ENCODE data around the gene PDE6H. TPM values are rescaled to one million over a fixed set of nuclear protein-coding genes. Genes with fewer than 3 reads are reported as not detected.

Gene PDE6H
- polyA plus RNA-seq, 6 donors from 2014 or later: not detected

- Mint-ChIP-seq H3K9me3 (peaks cover 0 to 13% (median 5%) of the 10 kb centered on the region in 7 donors), H3K27ac (peak overlapping the region in 2 of 6 donors; percentile 66 to 69), H3K4me1 (peaks cover 48 to 66% (median 53%) of the 10 kb centered on the region in 3 donors), H3K4me3 (no peak overlapping the region), H3K27me3 (no peaks in the 10 kb centered on the region), H3K36me3 (no peaks in the 10 kb centered on the region)
- DNase-seq (no peak), ATAC-seq (ENCODE audit: low read depth in 2 of 2) (no peak)
These were observed 13.6 kb downstream of the PDE6H start for GRCh38 chr12:14986449-14986848.

DNA sequence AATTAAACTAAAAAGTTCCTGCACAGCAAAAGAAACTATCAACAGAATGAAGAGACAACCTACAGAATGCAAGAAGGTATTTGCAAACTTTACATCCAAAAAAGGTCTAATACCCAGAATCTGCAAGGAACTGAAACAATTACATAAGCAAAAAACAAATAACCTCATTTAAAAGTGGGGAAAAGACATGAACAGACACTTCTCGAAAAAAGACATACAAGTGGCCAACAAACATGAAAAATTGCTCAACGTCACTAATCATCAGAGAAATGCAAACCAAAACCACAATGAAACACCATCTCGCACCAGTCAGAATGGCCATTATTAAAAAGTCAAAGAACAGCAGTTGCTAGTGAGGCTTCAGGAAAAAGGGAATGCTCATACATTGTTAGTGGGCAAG is 15.2 kb downstream of the PDE6H start:
- ATAC-seq (ENCODE audit: low read depth in 2 of 2): no peak
- Mint-ChIP-seq H3K27ac (peak overlapping the region in 3 of 6 donors; percentile 2 to 61 (median 42)), H3K36me3 (no peaks in the 10 kb centered on the region), H3K4me3 (peak overlapping the region in 2 of 8 donors; percentile 2 to 52), H3K9me3 (peaks cover 0 to 13% (median 5%) of the 10 kb centered on the region in 7 donors), H3K4me1 (peaks cover 49 to 59% (median 54%) of the 10 kb centered on the region in 3 donors), H3K27me3 (no peaks in the 10 kb centered on the region)
- DNase-seq: no peak

DNA sequence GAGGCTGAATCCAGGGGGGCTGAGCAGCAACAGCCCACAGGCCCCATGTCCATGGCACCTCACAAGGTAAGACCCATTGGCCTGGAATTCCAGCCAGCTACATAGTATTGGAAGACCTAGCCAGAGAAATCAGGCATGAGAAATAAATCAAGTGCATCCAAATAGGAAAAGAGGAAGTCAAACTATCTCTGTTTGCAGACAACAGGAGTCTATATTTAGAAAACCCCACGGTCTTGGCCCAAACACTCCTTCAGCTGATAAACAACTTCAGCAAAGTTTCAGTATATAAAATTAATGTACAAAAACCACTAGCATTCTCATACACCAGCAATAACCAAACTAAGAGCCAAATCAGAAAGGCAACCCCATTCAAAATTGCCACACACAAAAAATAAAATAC is 16.9 kb downstream of the PDE6H start:
- DNase-seq (peak; percentile 50), ATAC-seq (ENCODE audit: low read depth in 2 of 2) (peak; percentile 65 to 71)
- peaks cover 58 to 66% (median 62%) of the 10 kb centered on the region in 3 donors for H3K4me1 Mint-ChIP-seq
- H3K27ac Mint-ChIP-seq: peak overlapping the region; percentile 55 to 94 (median 86)
- no peaks in the 10 kb centered on the region for H3K27me3 Mint-ChIP-seq
- H3K4me3 Mint-ChIP-seq: peak overlapping the region; percentile 15 to 90 (median 81)
- H3K36me3 Mint-ChIP-seq: no peaks in the 10 kb centered on the region
- peaks cover 0 to 13% (median 5%) of the 10 kb centered on the region in 7 donors for H3K9me3 Mint-ChIP-seq

DNA sequence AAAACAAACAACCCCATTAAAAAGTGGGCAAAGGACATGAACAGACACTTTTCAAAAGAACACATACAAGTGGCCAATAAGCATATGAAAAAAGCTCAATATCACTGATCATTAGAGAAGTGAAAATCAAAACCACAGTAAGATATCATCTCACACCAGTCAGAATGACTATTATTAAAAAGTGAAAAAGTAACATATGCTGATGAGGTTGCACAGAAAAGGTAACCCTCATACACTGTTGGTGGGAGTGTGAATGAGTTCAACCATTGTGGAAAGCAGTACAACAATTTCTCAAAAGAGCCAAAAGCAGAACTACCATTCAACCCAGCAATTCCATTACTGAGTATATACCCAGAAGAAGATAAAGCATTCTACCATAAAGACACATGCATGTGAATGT is 18.2 kb downstream of the PDE6H start:
- H3K4me3 Mint-ChIP-seq: peak overlapping the region in 4 of 8 donors; percentile 15 to 65 (median 35)
- DNase-seq: no peak
- H3K4me1 Mint-ChIP-seq: peaks cover 62 to 74% (median 72%) of the 10 kb centered on the region in 3 donors
- peaks cover 0 to 13% (median 5%) of the 10 kb centered on the region in 7 donors for H3K9me3 Mint-ChIP-seq
- no peaks in the 10 kb centered on the region for H3K36me3 Mint-ChIP-seq
- no peaks in the 10 kb centered on the region for H3K27me3 Mint-ChIP-seq
- ATAC-seq (ENCODE audit: low read depth in 2 of 2): no peak
- H3K27ac Mint-ChIP-seq: peak overlapping the region in 5 of 6 donors; percentile 5 to 94 (median 67)

- H3K27ac Mint-ChIP-seq: peak overlapping the region; percentile 66 to 92 (median 84)
- H3K4me3 Mint-ChIP-seq: no peak overlapping the region
- H3K36me3 Mint-ChIP-seq: no peaks in the 10 kb centered on the region
- no peaks in the 10 kb centered on the region for H3K27me3 Mint-ChIP-seq
- ATAC-seq (ENCODE audit: low read depth in 2 of 2) (no peak), DNase-seq (no peak)
- peaks cover 62 to 72% (median 70%) of the 10 kb centered on the region in 3 donors for H3K4me1 Mint-ChIP-seq
- peaks cover 0 to 13% (median 5%) of the 10 kb centered on the region in 7 donors for H3K9me3 Mint-ChIP-seq
These were observed 19.8 kb downstream of the PDE6H start for GRCh38 chr12:14992673-14993072.

GRCh38 chr12:14993117-14993516 is 20.3 kb downstream of the PDE6H start:
- no peaks in the 10 kb centered on the region for H3K36me3 Mint-ChIP-seq
- H3K27ac Mint-ChIP-seq: peak overlapping the region in 5 of 6 donors; percentile 80 to 92 (median 86)
- H3K4me1 Mint-ChIP-seq: peaks cover 58 to 69% (median 66%) of the 10 kb centered on the region in 3 donors
- ATAC-seq (ENCODE audit: low read depth in 2 of 2) (no peak), DNase-seq (no peak)
- H3K4me3 Mint-ChIP-seq: peak overlapping the region in 6 of 8 donors; percentile 19 to 64 (median 48)
- peaks cover 0 to 2% (median under 1%) of the 10 kb centered on the region in 3 donors for H3K27me3 Mint-ChIP-seq
- peaks cover 0 to 12% (median 5%) of the 10 kb centered on the region in 7 donors for H3K9me3 Mint-ChIP-seq

DNA sequence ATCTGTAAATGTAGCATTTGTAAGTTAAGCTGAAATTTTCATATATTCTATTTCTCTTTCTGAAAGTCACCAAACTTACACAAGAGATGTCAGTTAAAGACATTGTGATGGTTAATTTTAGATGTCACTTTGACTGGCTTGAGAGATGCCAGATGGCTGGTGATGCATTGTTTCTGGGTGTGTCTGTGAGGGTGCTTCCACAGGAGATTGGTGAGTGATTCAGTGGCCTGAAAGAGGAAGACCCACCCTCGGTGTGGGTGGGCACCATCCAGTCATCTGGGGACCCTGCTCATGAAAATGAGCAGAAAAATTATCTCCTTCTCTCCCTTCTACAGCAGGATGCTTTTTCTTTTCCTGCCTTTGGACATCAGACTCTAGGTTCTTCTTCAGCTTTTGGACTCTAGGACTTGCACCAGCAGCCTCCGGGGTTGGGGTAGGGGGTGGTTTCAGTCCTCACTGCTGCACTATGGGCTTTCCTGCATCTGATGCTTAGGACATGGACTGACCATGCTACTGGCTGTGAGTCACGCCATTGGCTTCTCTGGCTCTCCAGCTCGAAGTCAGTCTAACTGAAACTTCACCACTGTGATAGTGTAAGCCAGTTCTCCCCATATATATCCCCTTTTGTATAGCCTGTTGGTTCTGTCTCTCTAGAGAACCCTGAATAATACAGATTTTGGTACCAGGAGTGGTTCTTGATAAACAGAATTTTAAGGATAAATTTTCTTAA is 20.9 kb downstream of the PDE6H start:
- DNase-seq (peak; percentile 35), ATAC-seq (ENCODE audit: low read depth in 2 of 2) (peak; percentile 73 to 77)
- Mint-ChIP-seq H3K27ac (peak overlapping the region in 5 of 6 donors; percentile 79 to 92 (median 81)), H3K4me3 (peak overlapping the region; percentile 2 to 64 (median 48)), H3K27me3 (peaks cover 0 to 7% (median 5%) of the 10 kb centered on the region in 3 donors), H3K36me3 (no peaks in the 10 kb centered on the region), H3K4me1 (peaks cover 52 to 63% (median 60%) of the 10 kb centered on the region in 3 donors), H3K9me3 (peaks cover 0 to 12% (median 5%) of the 10 kb centered on the region in 7 donors)

DNA sequence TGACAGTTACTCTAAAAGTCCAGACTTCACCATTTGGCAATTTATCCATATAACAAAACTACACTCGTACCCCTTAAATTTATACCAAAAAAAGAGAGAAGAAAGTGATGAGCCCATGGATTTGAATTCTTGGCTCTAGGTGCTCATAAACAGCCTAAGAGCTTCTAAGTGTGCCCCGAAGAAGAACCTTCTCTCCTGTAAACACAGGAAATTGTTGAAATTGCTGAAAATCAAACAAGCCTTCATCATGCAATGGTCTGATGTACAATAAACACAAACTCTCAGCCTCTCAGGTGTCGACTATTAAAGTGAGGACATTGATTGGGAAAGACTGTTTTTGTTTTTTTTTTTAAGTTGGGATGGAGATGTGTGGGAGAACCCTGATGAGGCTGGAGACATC is 21.8 kb downstream of the PDE6H start:
- peak overlapping the region in 2 of 8 donors; percentile 14 to 52 for H3K4me3 Mint-ChIP-seq
- peaks cover 44 to 54% (median 51%) of the 10 kb centered on the region in 3 donors for H3K4me1 Mint-ChIP-seq
- H3K27ac Mint-ChIP-seq: peak overlapping the region; percentile 3 to 80 (median 41)
- H3K27me3 Mint-ChIP-seq: peaks cover 0 to 11% (median 7%) of the 10 kb centered on the region in 3 donors
- DNase-seq (no peak), ATAC-seq (ENCODE audit: low read depth in 2 of 2) (no peak)
- H3K9me3 Mint-ChIP-seq: peaks cover 0 to 10% (median 3%) of the 10 kb centered on the region in 7 donors
- no peaks in the 10 kb centered on the region for H3K36me3 Mint-ChIP-seq

GRCh38 chr12:14995583-14996425 is 23.0 kb downstream of the PDE6H start:
- H3K27me3 Mint-ChIP-seq: peaks cover 0 to 11% (median 7%) of the 10 kb centered on the region in 3 donors
- H3K4me1 Mint-ChIP-seq: peaks cover 33 to 42% (median 39%) of the 10 kb centered on the region in 3 donors
- H3K27ac Mint-ChIP-seq: peak overlapping the region in 4 of 6 donors; percentile 18 to 84 (median 64)
- peak; percentile 41 to 42 for ATAC-seq (ENCODE audit: low read depth in 2 of 2)
- no peaks in the 10 kb centered on the region for H3K36me3 Mint-ChIP-seq
- H3K9me3 Mint-ChIP-seq: peaks cover 0 to 6% (median 2%) of the 10 kb centered on the region in 7 donors
- DNase-seq: peak; percentile 48
- H3K4me3 Mint-ChIP-seq: peak overlapping the region in 1 of 8 donors; percentile 6

- Mint-ChIP-seq H3K9me3 (no peaks in the 10 kb centered on the region), H3K4me3 (no peak overlapping the region), H3K27ac (peak overlapping the region in 1 of 6 donors; percentile 1), H3K27me3 (peaks cover 8 to 16% (median 14%) of the 10 kb centered on the region in 3 donors), H3K4me1 (peaks cover 18 to 28% (median 26%) of the 10 kb centered on the region in 3 donors), H3K36me3 (no peaks in the 10 kb centered on the region)
- DNase-seq: no peak
- no peak for ATAC-seq (ENCODE audit: low read depth in 2 of 2)
These were observed 25.2 kb downstream of the PDE6H start for GRCh38 chr12:14997998-14998397.

- Mint-ChIP-seq H3K27me3 (peaks cover 8 to 17% (median 16%) of the 10 kb centered on the region in 3 donors), H3K4me3 (no peak overlapping the region), H3K36me3 (no peaks in the 10 kb centered on the region), H3K9me3 (no peaks in the 10 kb centered on the region), H3K27ac (no peak overlapping the region), H3K4me1 (peaks cover 7 to 17% (median 14%) of the 10 kb centered on the region in 3 donors)
- DNase-seq (no peak), ATAC-seq (ENCODE audit: low read depth in 2 of 2) (no peak)
These were observed 26.3 kb downstream of the PDE6H start for GRCh38 chr12:14999021-14999694.

DNA sequence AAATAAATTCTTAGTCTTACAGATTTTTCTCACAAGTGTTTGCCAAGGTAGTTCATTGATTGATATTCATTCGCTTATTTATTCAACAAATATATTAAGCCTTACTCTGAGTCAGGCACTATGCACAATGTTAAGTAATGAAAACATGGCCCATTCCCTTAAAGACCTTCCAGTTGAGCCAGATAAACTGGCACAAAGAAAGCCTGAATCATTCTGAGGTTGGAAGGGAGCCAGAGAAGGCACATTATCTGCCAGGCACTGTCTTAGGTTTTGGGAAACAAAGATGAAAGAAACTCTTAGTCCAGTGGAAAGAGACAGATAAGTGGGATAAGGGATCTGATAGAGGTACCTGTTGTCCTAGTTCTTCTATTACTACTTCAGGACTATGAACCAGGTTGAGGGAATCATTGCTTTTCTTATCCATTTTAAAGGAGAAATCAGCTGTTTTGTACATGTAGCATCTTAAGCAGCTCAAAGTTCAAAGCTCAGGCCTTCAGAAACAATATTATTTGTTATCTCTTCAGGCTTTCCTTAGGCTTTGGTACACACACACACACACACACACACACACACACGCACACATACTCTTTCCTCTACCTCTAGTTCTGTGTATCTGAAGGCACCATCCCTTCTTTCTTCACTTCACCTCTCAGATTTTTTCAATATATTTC is 27.0 kb downstream of the PDE6H start:
- Mint-ChIP-seq H3K9me3 (no peaks in the 10 kb centered on the region), H3K27me3 (peaks cover 13 to 21% (median 17%) of the 10 kb centered on the region in 3 donors), H3K36me3 (no peaks in the 10 kb centered on the region), H3K27ac (peak overlapping the region in 1 of 6 donors; percentile 0), H3K4me3 (no peak overlapping the region), H3K4me1 (peaks cover 4 to 10% (median 8%) of the 10 kb centered on the region in 3 donors)
- DNase-seq (no peak), ATAC-seq (ENCODE audit: low read depth in 2 of 2) (no peak)
